ENCODE results near the gene LAMP1.

- TF ChIP-seq CTCF (IDR thresholded peaks at IDR 0.05) (no peak), POLR2A (IDR thresholded peaks at IDR 0.05) (no peak)
Observed at GRCh38 chr13:113319371-113319770, 22.3 kb downstream of the LAMP1 start.
